C4-2B (cell line): Measurements from ENCODE around the gene SLC25A19.

Source experiments
- CTCF ChIP-seq: fragments of 450-650 bp; conservative IDR thresholded peaks from 2 replicates; pipeline ENCODE4 v1.5.1; 2017; ENCODE audit warnings: mild to moderate bottlenecking
- ZFX ChIP-seq: fragments of 450-650 bp; IDR thresholded peaks from 2 replicates; pipeline ENCODE4 v1.6.1; 2017

GRCh38 chr17:75335315-75335714, 46.1 kb upstream of the SLC25A19 start:
- TF ChIP-seq CTCF (no peak), ZFX (no peak)
